Activated CD4-positive, alpha-beta memory T cell treated with anti-CD3 and anti-CD28 coated beads for 36 hours (primary cell): ENCODE measurements around the gene ZEB2. TPM values are rescaled to one million over a fixed set of nuclear protein-coding genes. Genes with fewer than 3 reads are reported as not detected.

ENCODE experiments used
- CTCF ChIA-PET: fragments of 350-600 bp; sonication (Branson Sonifier 250); formaldehyde crosslinking; loops from one replicate; lab custom pipeline; 2021; ENCODE audit warnings: antibody characterized with exemption, inconsistent platforms; lab: Charles Lee
- POLR2A ChIA-PET: fragments of 350-600 bp; sonication (Branson Sonifier 250); formaldehyde crosslinking; loops from one replicate; lab custom pipeline; 2021; ENCODE audit warnings: antibody characterized with exemption; lab: Charles Lee
- DNase-seq: peaks from one replicate; pipeline ENCODE4 v3.0.0-alpha.2; 2020
- H3K27ac Mint-ChIP-seq: one replicate; pipeline ENCODE4 v1.8.0; 2021; ENCODE audit warnings: mixed read lengths
- H3K27me3 Mint-ChIP-seq: one replicate; pipeline ENCODE4 v1.8.0; 2021; ENCODE audit warnings: mixed read lengths
- H3K36me3 Mint-ChIP-seq: one replicate; pipeline ENCODE4 v1.8.0; 2021; ENCODE audit warnings: mixed read lengths
- H3K4me1 Mint-ChIP-seq: one replicate; pipeline ENCODE4 v1.8.0; 2021; ENCODE audit warnings: low read depth, mixed read lengths
- H3K4me3 Mint-ChIP-seq: one replicate; pipeline ENCODE4 v1.8.0; 2021; ENCODE audit warnings: mild to moderate bottlenecking, mixed read lengths
- H3K9me3 Mint-ChIP-seq: one replicate; pipeline ENCODE4 v1.8.0; 2021; ENCODE audit warnings: mixed read lengths
- intact Hi-C: fragments of 100-400 bp; cut with micrococcal nuclease; formaldehyde crosslinking; loops from one replicate; pipeline ENCODE4 v1.15.1; 2023
- total RNA-seq, 2 experiments: library from RNA; stranded (reverse); gene quantifications; one replicate each; pipeline ENCODE4 v1.2.3, GENCODE V29; 2021

The ZEB2 gene
- total RNA-seq, result 10 to 100 TPM; 16.8 to 17.1 TPM

- Mint-ChIP-seq H3K27ac (no peak within 1 kb of the TSS), H3K27me3 (peaks cover 38% of the 10 kb centered on the region), H3K4me3 (no peak within 1 kb of the TSS), H3K36me3 (peaks cover 2% of the 10 kb centered on the region), H3K4me1 (peaks cover 23% of the 10 kb centered on the region), H3K9me3 (no peaks in the 10 kb centered on the region)
- DNase-seq, result peak; percentile 56
- intact Hi-C loops, result loop anchor here (2.0 to 10.0 kb wide), 7 partner anchors 53 to 1395 kb away; partner anchors contain the start of gene ARHGAP15
- CTCF ChIA-PET, result interaction anchor here (1.0 to 1.1 kb wide), 4 partner anchors 10 to 158 kb away, joined by 3 to 4 read pairs (median 3); no protein-coding TSS in a partner anchor
- POLR2A ChIA-PET, result no interaction called here
Measured at GRCh38 chr2:144519934-144520731, at the start of gene ZEB2. Gene ZEB2 (minus strand): TSS chr2:144520119. CDS start chr2:144517350, 2,769 bp downstream.

GRCh38 chr2:144567745-144568144 is 47.8 kb upstream of the ZEB2 start:
- intact Hi-C loops, result no loop called here
- Mint-ChIP-seq H3K4me1 (peaks cover 17% of the 10 kb centered on the region), H3K9me3 (no peaks in the 10 kb centered on the region), H3K4me3 (no peak overlapping the region), H3K36me3 (no peaks in the 10 kb centered on the region), H3K27me3 (peaks cover 12% of the 10 kb centered on the region), H3K27ac (no peak overlapping the region)
- no peak for DNase-seq
- CTCF ChIA-PET, result no interaction called here
- POLR2A ChIA-PET, result no interaction called here

GRCh38 chr2:144566448-144566847 is 46.5 kb upstream of the ZEB2 start:
- DNase-seq, result no peak
- ChIA-PET CTCF (no interaction called here), POLR2A (no interaction called here)
- Mint-ChIP-seq H3K9me3 (no peaks in the 10 kb centered on the region), H3K27ac (no peak overlapping the region), H3K4me3 (no peak overlapping the region), H3K36me3 (no peaks in the 10 kb centered on the region), H3K27me3 (peaks cover 12% of the 10 kb centered on the region), H3K4me1 (peaks cover 8% of the 10 kb centered on the region)
- intact Hi-C loops, result no loop called here

- H3K27me3 Mint-ChIP-seq, result peaks cover 19% of the 10 kb centered on the region
- H3K9me3 Mint-ChIP-seq, result no peaks in the 10 kb centered on the region
- no peak overlapping the region for H3K4me3 Mint-ChIP-seq
- no peaks in the 10 kb centered on the region for H3K4me1 Mint-ChIP-seq
- ChIA-PET POLR2A (no interaction called here), CTCF (no interaction called here)
- no peak for DNase-seq
- intact Hi-C loops, result no loop called here
- no peaks in the 10 kb centered on the region for H3K36me3 Mint-ChIP-seq
- H3K27ac Mint-ChIP-seq, result no peak overlapping the region
Measured at GRCh38 chr2:144560251-144560650, 40.3 kb upstream of the ZEB2 start.

- CTCF ChIA-PET, result no interaction called here
- intact Hi-C loops, result no loop called here
- POLR2A ChIA-PET, result no interaction called here
- H3K4me1 Mint-ChIP-seq, result no peaks in the 10 kb centered on the region
- peaks cover 16% of the 10 kb centered on the region for H3K27me3 Mint-ChIP-seq
- no peak for DNase-seq
- H3K27ac Mint-ChIP-seq, result no peak overlapping the region
- no peaks in the 10 kb centered on the region for H3K9me3 Mint-ChIP-seq
- H3K36me3 Mint-ChIP-seq, result no peaks in the 10 kb centered on the region
- H3K4me3 Mint-ChIP-seq, result no peak overlapping the region
Measured at GRCh38 chr2:144559681-144560080, 39.8 kb upstream of the ZEB2 start.

GRCh38 chr2:144559242-144559641 is 39.3 kb upstream of the ZEB2 start:
- Mint-ChIP-seq H3K27ac (no peak overlapping the region), H3K9me3 (no peaks in the 10 kb centered on the region), H3K36me3 (no peaks in the 10 kb centered on the region), H3K4me1 (no peaks in the 10 kb centered on the region), H3K27me3 (peaks cover 16% of the 10 kb centered on the region), H3K4me3 (no peak overlapping the region)
- intact Hi-C loops, result no loop called here
- CTCF ChIA-PET, result no interaction called here
- POLR2A ChIA-PET, result no interaction called here
- DNase-seq, result no peak

- Mint-ChIP-seq H3K36me3 (no peaks in the 10 kb centered on the region), H3K27me3 (peaks cover 9% of the 10 kb centered on the region), H3K4me3 (no peak overlapping the region), H3K4me1 (peaks cover 6% of the 10 kb centered on the region), H3K27ac (no peak overlapping the region), H3K9me3 (no peaks in the 10 kb centered on the region)
- CTCF ChIA-PET, result interaction anchor here (1.5 kb wide), 1 partner anchor 34 kb away, joined by 3 read pairs; no protein-coding TSS in a partner anchor
- POLR2A ChIA-PET, result no interaction called here
- intact Hi-C loops, result no loop called here
- no peak for DNase-seq
Measured at GRCh38 chr2:144554492-144555210, 34.7 kb upstream of the ZEB2 start.

- no peaks in the 10 kb centered on the region for H3K36me3 Mint-ChIP-seq
- H3K9me3 Mint-ChIP-seq, result no peaks in the 10 kb centered on the region
- intact Hi-C loops, result loop anchor here (1.0 kb wide), 1 partner anchor 17 kb away; no protein-coding TSS in a partner anchor
- no peak overlapping the region for H3K27ac Mint-ChIP-seq
- POLR2A ChIA-PET, result interaction anchor here (1.2 kb wide), 1 partner anchor 98 kb away, joined by 3 read pairs; no protein-coding TSS in a partner anchor
- CTCF ChIA-PET, result interaction anchor here (1.5 kb wide), 1 partner anchor 32 kb away, joined by 3 read pairs; no protein-coding TSS in a partner anchor
- H3K27me3 Mint-ChIP-seq, result peaks cover 2% of the 10 kb centered on the region
- DNase-seq, result no peak
- peaks cover 6% of the 10 kb centered on the region for H3K4me1 Mint-ChIP-seq
- no peak overlapping the region for H3K4me3 Mint-ChIP-seq
Measured at GRCh38 chr2:144553379-144553778, 33.5 kb upstream of the ZEB2 start.

- no peaks in the 10 kb centered on the region for H3K9me3 Mint-ChIP-seq
- intact Hi-C loops, result loop anchor here (1.0 kb wide), 1 partner anchor 17 kb away; no protein-coding TSS in a partner anchor
- H3K36me3 Mint-ChIP-seq, result no peaks in the 10 kb centered on the region
- no peak for DNase-seq
- no peaks in the 10 kb centered on the region for H3K27me3 Mint-ChIP-seq
- ChIA-PET POLR2A (interaction anchor here (1.2 kb wide), 1 partner anchor 98 kb away, joined by 3 read pairs; no protein-coding TSS in a partner anchor), CTCF (interaction anchor here (1.5 kb wide), 1 partner anchor 32 kb away, joined by 3 read pairs; no protein-coding TSS in a partner anchor)
- H3K27ac Mint-ChIP-seq, result no peak overlapping the region
- no peak overlapping the region for H3K4me3 Mint-ChIP-seq
- H3K4me1 Mint-ChIP-seq, result peaks cover 6% of the 10 kb centered on the region
Measured at GRCh38 chr2:144552821-144553220, 32.9 kb upstream of the ZEB2 start.

- H3K27me3 Mint-ChIP-seq, result peaks cover 3% of the 10 kb centered on the region
- ChIA-PET POLR2A (no interaction called here), CTCF (no interaction called here)
- H3K27ac Mint-ChIP-seq, result no peak overlapping the region
- no peaks in the 10 kb centered on the region for H3K9me3 Mint-ChIP-seq
- peaks cover 6% of the 10 kb centered on the region for H3K4me1 Mint-ChIP-seq
- no peak overlapping the region for H3K4me3 Mint-ChIP-seq
- H3K36me3 Mint-ChIP-seq, result no peaks in the 10 kb centered on the region
- intact Hi-C loops, result no loop called here
- DNase-seq, result no peak
Measured at GRCh38 chr2:144550911-144551310, 31.0 kb upstream of the ZEB2 start.

- Mint-ChIP-seq H3K4me3 (no peak overlapping the region), H3K27ac (no peak overlapping the region), H3K36me3 (no peaks in the 10 kb centered on the region), H3K27me3 (peaks cover 3% of the 10 kb centered on the region), H3K9me3 (no peaks in the 10 kb centered on the region), H3K4me1 (peaks cover 6% of the 10 kb centered on the region)
- CTCF ChIA-PET, result no interaction called here
- intact Hi-C loops, result no loop called here
- POLR2A ChIA-PET, result no interaction called here
- DNase-seq, result no peak
Measured at GRCh38 chr2:144550084-144550483, 30.2 kb upstream of the ZEB2 start.

GRCh38 chr2:144548532-144549191 is 28.7 kb upstream of the ZEB2 start:
- DNase-seq, result no peak
- intact Hi-C loops, result no loop called here
- CTCF ChIA-PET, result no interaction called here

More at GRCh38 chr2:144548532-144549191, 28.7 kb upstream of the ZEB2 start:
- no peaks in the 10 kb centered on the region for H3K36me3 Mint-ChIP-seq
- POLR2A ChIA-PET, result no interaction called here
- peaks cover 6% of the 10 kb centered on the region for H3K4me1 Mint-ChIP-seq
- H3K4me3 Mint-ChIP-seq, result no peak overlapping the region
- H3K27me3 Mint-ChIP-seq, result peaks cover 4% of the 10 kb centered on the region
- H3K27ac Mint-ChIP-seq, result no peak overlapping the region
- no peaks in the 10 kb centered on the region for H3K9me3 Mint-ChIP-seq
